Prostate gland (tissue), 2 donors: ENCODE results near the gene MAT2B.

Experiments
- POLR2A ChIP-seq: fragments of 450-650 bp; IDR thresholded peaks from one replicate; pipeline ENCODE4 v1.6.1; 2016; ENCODE audit warnings: antibody characterized with exemption, mild to moderate bottlenecking
- TF ChIP-seq, protein P1 (sequence below), 4 experiments: fragments of 200-600 bp in 2 of 4; fragments of 450-650 bp in 2 of 4; sonication (generic) in 2 of 4; IDR thresholded peaks; 1 replicate in 3 of 4; 2 replicates in 1 of 4; pipeline ENCODE4 v1.5.1; 2016 to 2019; ENCODE audit warnings: antibody characterized with exemption in 4 of 4, mild to moderate bottlenecking in 2 of 4, moderate library complexity in 2 of 4

GRCh38 chr5:163498886-163499285 is 6.5 kb upstream of the MAT2B start:
- TF ChIP-seq POLR2A: no peak
- TF ChIP-seq, protein P1, sequence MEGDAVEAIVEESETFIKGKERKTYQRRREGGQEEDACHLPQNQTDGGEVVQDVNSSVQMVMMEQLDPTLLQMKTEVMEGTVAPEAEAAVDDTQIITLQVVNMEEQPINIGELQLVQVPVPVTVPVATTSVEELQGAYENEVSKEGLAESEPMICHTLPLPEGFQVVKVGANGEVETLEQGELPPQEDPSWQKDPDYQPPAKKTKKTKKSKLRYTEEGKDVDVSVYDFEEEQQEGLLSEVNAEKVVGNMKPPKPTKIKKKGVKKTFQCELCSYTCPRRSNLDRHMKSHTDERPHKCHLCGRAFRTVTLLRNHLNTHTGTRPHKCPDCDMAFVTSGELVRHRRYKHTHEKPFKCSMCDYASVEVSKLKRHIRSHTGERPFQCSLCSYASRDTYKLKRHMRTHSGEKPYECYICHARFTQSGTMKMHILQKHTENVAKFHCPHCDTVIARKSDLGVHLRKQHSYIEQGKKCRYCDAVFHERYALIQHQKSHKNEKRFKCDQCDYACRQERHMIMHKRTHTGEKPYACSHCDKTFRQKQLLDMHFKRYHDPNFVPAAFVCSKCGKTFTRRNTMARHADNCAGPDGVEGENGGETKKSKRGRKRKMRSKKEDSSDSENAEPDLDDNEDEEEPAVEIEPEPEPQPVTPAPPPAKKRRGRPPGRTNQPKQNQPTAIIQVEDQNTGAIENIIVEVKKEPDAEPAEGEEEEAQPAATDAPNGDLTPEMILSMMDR (IDR thresholded peaks at IDR 0.05): no peak
